Measurements from ENCODE around the gene HLA-DPA1. TPM values are rescaled to one million over a fixed set of nuclear protein-coding genes. Genes with fewer than 3 reads are reported as not detected.
A peak's percentile ranks its signal among the peaks of the same experiment; 100 is the strongest.

HLA-DPA1 gene
- total RNA-seq, 1 donor = 0.43 TPM

DNA sequence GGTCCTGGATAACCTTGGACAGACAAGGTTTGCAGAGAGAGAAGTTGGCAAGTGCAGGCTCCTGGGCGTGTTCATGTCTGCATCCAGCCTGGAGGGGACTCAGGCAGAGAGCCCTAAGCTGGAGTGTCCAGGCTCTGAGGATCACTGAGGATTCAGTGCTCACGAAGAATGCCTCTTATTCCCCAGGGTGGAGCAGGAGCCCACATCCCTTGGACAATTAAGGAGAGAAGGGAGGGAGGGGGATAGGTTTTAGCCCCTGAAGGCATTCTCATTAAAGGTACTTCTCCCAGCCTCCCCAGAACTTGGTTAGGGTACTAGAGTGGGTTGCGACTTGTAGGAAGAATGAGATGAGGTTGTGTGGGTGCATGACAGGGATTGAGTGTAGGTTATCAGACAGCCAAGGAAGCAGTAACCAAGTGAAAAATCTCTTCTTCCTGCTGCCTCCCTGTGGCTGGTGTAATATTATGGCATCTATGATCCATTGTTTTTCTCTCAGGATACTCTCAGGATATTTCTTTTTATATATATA, 3.0 kb upstream of the HLA-DPA1 start:
- no peak for DNase-seq (ENCODE audit: low read depth)
- H3K4me3 ChIP-seq (ENCODE audit: low read depth, low read length) = no peak overlapping the region
- TF ChIP-seq, protein P1, sequence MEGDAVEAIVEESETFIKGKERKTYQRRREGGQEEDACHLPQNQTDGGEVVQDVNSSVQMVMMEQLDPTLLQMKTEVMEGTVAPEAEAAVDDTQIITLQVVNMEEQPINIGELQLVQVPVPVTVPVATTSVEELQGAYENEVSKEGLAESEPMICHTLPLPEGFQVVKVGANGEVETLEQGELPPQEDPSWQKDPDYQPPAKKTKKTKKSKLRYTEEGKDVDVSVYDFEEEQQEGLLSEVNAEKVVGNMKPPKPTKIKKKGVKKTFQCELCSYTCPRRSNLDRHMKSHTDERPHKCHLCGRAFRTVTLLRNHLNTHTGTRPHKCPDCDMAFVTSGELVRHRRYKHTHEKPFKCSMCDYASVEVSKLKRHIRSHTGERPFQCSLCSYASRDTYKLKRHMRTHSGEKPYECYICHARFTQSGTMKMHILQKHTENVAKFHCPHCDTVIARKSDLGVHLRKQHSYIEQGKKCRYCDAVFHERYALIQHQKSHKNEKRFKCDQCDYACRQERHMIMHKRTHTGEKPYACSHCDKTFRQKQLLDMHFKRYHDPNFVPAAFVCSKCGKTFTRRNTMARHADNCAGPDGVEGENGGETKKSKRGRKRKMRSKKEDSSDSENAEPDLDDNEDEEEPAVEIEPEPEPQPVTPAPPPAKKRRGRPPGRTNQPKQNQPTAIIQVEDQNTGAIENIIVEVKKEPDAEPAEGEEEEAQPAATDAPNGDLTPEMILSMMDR (IDR thresholded peaks at IDR 0.05; ENCODE audit: insufficient read depth, low read depth, low read length) = no peak

DNA sequence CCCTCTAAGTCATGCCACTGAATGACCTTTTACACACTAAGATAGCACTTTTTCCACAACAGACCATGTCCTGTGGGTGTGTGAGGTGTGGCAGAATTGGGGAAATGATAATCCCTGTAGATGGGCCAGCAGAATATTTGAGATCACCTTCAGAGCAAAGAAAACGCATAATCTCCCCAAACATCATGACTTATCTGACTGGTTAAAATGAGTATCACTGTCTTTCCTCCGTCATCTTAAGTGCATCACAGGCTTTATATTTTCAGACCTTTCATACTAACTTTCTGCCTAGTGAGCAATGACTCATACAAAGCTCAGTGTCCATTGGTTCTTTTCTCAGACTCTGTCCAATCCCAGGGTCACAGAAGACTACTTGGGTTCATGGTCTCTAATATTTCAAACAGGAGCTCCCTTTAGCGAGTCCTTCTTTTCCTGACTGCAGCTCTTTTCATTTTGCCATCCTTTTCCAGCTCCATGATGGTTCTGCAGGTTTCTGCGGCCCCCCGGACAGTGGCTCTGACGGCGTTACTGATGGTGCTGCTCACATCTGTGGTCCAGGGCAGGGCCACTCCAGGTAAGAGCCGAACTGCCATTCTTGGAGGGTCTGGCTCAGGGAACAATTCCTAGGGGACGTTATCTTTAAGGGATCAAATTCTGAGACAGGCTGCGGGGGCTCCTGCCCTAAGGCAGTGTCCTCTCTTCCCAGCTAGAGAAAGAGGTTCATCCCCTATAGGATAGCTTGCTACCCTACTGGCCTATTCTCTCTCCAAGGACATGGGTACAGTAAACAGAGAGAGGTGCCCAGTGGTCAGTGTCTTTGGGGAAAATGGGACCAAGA, 2.3 kb upstream of the HLA-DPA1 start, which contains the start of gene HLA-DPB1:
TSS of gene HLA-DPB1 (plus strand) at position 423 of the 838 bp plus-strand sequence. CDS start at position 475, 52 bp downstream.
- TF ChIP-seq, protein P1 (IDR thresholded peaks at IDR 0.05; ENCODE audit: insufficient read depth, low read depth, low read length) = no peak
- peak; percentile 67 for DNase-seq (ENCODE audit: low read depth)
- no peak within 1 kb of the TSS for H3K4me3 ChIP-seq (ENCODE audit: low read depth, low read length)

DNA sequence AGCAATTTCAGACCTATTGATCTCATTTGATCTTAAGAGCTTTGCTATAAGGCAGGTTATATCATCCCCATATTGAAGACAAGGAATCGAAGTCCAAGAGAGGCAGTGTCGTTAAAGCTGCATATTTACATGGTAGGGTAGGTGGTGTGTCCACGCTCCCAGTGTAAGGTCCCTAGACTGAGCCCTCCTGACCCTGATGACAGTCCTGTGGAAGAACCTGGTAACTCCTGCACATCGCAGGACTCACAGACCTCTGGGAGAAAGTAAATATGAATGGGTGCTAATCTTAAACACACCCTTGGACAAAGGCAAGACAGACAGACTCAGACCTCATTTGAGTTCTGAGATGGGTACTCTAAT, 1.7 kb upstream of the HLA-DPA1 start:
- TF ChIP-seq, protein P1 (IDR thresholded peaks at IDR 0.05; ENCODE audit: insufficient read depth, low read depth, low read length) = no peak
- no peak overlapping the region for H3K4me3 ChIP-seq (ENCODE audit: low read depth, low read length)
- DNase-seq (ENCODE audit: low read depth) = no peak

DNA sequence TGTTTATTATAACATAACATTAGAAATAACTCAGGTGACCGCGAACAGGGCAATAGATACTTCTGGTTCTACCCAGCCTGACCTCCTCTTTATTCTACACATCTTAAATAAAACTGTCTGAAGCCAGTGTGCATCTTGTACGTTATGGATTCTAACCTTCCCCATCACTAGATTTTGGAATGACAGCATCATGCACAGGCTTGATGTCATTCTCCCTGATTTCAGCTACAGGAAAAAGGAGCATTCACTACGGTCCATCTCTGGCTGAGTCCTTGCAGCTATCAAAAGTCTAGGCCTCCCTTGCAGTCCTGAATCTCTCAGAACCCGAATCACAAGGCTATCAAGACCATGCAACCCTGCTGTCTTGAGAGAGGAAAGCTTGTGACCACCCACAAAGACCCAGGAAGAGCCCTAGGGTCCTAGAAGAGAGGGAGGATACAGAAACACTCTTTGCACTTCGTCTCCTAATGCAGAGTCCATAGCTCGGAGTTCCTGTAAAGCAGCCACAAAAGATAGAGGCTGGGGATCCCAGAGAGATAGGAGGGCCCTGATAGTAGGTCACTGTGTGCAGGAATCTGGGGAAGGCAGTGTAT, 845 bp downstream of the HLA-DPA1 start:
- TF ChIP-seq, protein P1 (IDR thresholded peaks at IDR 0.05; ENCODE audit: insufficient read depth, low read depth, low read length) = no peak
- no peak for DNase-seq (ENCODE audit: low read depth)
- no peak overlapping the region for H3K4me3 ChIP-seq (ENCODE audit: low read depth, low read length)

DNA sequence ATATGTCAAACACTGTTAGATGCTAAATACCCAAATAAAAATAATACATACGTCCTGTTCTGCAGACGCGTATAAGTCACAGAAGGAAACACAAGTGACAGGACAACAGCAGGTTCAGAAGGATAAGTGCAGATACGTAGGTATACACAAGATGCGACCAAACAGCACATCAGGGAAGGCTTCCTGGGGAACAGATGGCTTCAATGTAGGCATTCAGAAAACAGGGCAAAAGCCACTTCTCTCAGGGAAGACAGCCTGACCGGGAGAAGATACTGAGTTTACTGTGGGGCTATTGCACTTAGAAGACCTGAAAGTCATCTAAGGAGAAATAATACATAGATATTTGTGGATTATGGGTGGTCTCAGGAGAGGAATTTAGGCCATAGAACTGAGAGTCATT, 1.9 kb downstream of the HLA-DPA1 start:
- TF ChIP-seq, protein P1 (IDR thresholded peaks at IDR 0.05; ENCODE audit: insufficient read depth, low read depth, low read length) = no peak
- no peak for DNase-seq (ENCODE audit: low read depth)
- H3K4me3 ChIP-seq (ENCODE audit: low read depth, low read length) = no peak overlapping the region

DNA sequence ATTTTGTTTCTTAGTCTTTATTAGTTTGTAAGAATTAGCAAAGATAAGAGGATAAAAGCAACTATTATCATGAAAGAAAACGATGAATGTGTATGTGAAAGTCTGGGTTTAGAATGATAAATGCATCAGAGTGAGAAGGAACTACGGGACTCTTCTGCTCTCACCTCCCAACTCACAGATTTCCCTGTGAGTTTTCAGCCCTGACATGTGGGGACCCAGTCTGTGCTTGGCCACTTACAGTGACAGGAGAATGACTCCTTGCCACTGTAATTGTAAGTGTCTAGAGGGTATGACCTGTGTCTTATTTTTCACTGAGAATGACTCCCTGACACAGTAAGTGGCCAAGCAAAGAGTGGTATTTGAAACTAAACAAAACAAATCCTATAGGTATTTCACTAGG, 2.5 kb downstream of the HLA-DPA1 start:
- TF ChIP-seq, protein P1 (IDR thresholded peaks at IDR 0.05; ENCODE audit: insufficient read depth, low read depth, low read length) = no peak
- DNase-seq (ENCODE audit: low read depth) = no peak
- H3K4me3 ChIP-seq (ENCODE audit: low read depth, low read length) = no peak overlapping the region
